OCI-LY7 (cell line): Measurements from ENCODE around the gene NKX2-8. TPM values are rescaled to one million over a fixed set of nuclear protein-coding genes. Genes with fewer than 3 reads are reported as not detected.

Source experiments
- BruUV-seq: library from RNA; stranded (reverse); fragments of 400-500 nt; replicated peaks from 2 replicates; lab custom pipeline; 2021; lab: Mats Ljungman, UMichigan
- CTCF ChIA-PET: fragments of 300-600 bp; sonication (Branson Sonifier 250); formaldehyde crosslinking; loops from one replicate; lab custom pipeline; 2022; ENCODE audit warnings: antibody characterized with exemption; ENCODE audit not compliant: unreplicated experiment; lab: Charles Lee
- POLR2A ChIA-PET: fragments of 300-600 bp; sonication (Branson Sonifier 250); formaldehyde crosslinking; loops from one replicate; lab custom pipeline; 2022; ENCODE audit warnings: antibody characterized with exemption; lab: Charles Lee
- DNase-seq: peaks from one replicate; pipeline ENCODE4 v3.0.0-alpha.2; 2015; ENCODE audit warnings: low spot score
- H2AFZ ChIP-seq: fragments of 200-600 bp; sonication (generic), shearing (Covaris generic); 2 replicates; pipeline ENCODE4 v1.6.1; 2014; ENCODE audit warnings: mild to moderate bottlenecking, antibody characterized with exemption, low read length, moderate library complexity
- H3K27ac ChIP-seq: fragments of 200-600 bp; sonication (generic); 2 replicates; pipeline ENCODE4 v1.5.1; 2014; ENCODE audit warnings: mixed run types, low read depth, mild to moderate bottlenecking, moderate library complexity, low read length, inconsistent platforms; ENCODE audit not compliant: poor library complexity, severe bottlenecking
- H3K36me3 ChIP-seq: fragments of 200-600 bp; sonication (generic); 2 replicates; pipeline ENCODE4 v1.6.1; 2014; ENCODE audit warnings: mild to moderate bottlenecking, antibody characterized with exemption, low read length, moderate library complexity, mixed read lengths; ENCODE audit not compliant: insufficient read depth
- H3K4me1 ChIP-seq: fragments of 200-600 bp; sonication (generic); 2 replicates; pipeline ENCODE4 v1.5.1; 2014; ENCODE audit warnings: mild to moderate bottlenecking, low read length; ENCODE audit not compliant: insufficient read depth, poor library complexity, severe bottlenecking
- H3K4me2 ChIP-seq: fragments of 200-600 bp; sonication (generic); 2 replicates; pipeline ENCODE4 v1.6.1; 2014; ENCODE audit warnings: mild to moderate bottlenecking, low read length
- H3K4me3 ChIP-seq: fragments of 200-600 bp; sonication (generic); 2 replicates; pipeline ENCODE4 v1.5.1; 2014; ENCODE audit warnings: mild to moderate bottlenecking, low read depth, low read length; ENCODE audit not compliant: poor library complexity, severe bottlenecking
- H3K79me2 ChIP-seq: fragments of 200-600 bp; sonication (generic); 2 replicates; pipeline ENCODE4 v1.6.1; 2016; ENCODE audit warnings: low read depth, mild to moderate bottlenecking, low read length, moderate library complexity, mixed read lengths; ENCODE audit not compliant: insufficient read depth
- H3K9me2 ChIP-seq: fragments of 200-600 bp; sonication (generic); 2 replicates; pipeline ENCODE4 v1.6.1; 2016; ENCODE audit warnings: mild to moderate bottlenecking, low read length, mixed read lengths; ENCODE audit not compliant: insufficient read depth
- H3K9me3 ChIP-seq: fragments of 200-600 bp; sonication (generic); 2 replicates; pipeline ENCODE4 v1.6.1; 2014; ENCODE audit warnings: mild to moderate bottlenecking, mixed run types, low read length, mixed read lengths
- H4K20me1 ChIP-seq: fragments of 200-600 bp; sonication (generic); 2 replicates; pipeline ENCODE4 v1.6.1; 2014; ENCODE audit warnings: mild to moderate bottlenecking, antibody characterized with exemption, low read length, moderate library complexity, mixed read lengths; ENCODE audit not compliant: insufficient read depth
- CTCF ChIP-seq: fragments of 200-600 bp; sonication (generic); conservative IDR thresholded peaks from 2 replicates; pipeline ENCODE4 v1.5.1; 2014; ENCODE audit warnings: mild to moderate bottlenecking, antibody characterized with exemption, low read length, moderate library complexity, mixed read lengths
- EZH2phosphoT487 ChIP-seq: fragments of 200-600 bp; sonication (generic); IDR thresholded peaks from 2 replicates; pipeline ENCODE4 v1.6.1; 2018; ENCODE audit warnings: low read depth, borderline replicate concordance, mild to moderate bottlenecking, mixed run types, antibody characterized with exemption, low read length, moderate library complexity, mixed read lengths
- intact Hi-C: fragments of 100-400 bp; cut with micrococcal nuclease; formaldehyde crosslinking; loops from one replicate; pipeline ENCODE4 v1.10.0; 2022; ENCODE audit not compliant: unreplicated experiment
- total RNA-seq, 2 experiments: library from RNA; depleted of rRNA in 1 of 2; stranded (reverse); fragments of >200 nt in 1 of 2; shearing (Covaris generic) in 1 of 2; gene quantifications; 2 replicates each; pipeline ENCODE4 v1.2.3, GENCODE V29; 2014 to 2022

Gene NKX2-8
- total RNA-seq, 2 experiments from 2014 or later = not detected

DNA sequence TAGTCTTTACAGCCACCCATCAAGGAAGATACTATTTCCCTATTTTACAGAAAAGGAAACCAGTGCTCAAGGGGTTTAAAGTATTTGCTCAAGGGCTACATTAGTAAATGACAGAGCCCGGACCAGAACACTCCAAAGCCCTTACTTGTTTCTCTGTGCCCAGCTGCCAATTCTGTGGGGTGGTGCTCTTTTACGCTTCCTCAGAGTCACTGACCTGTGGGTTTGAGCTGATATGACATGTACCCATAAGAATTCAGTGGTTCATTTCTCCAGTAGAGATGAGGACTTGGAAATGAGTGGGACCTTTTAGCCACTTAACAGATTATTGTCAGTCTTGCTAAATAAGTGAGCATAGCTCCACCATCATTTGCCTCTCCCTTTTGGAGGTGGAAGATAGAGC, 37.4 kb upstream of the NKX2-8 start:
- Histone ChIP-seq H3K27ac (no peak overlapping the region), H3K9me2 (no peaks in the 10 kb centered on the region), H3K4me2 (no peak overlapping the region), H3K9me3 (no peaks in the 10 kb centered on the region), H2AFZ (no peak overlapping the region), H4K20me1 (no peaks in the 10 kb centered on the region), H3K4me1 (no peaks in the 10 kb centered on the region), H3K4me3 (no peak overlapping the region), H3K79me2 (no peaks in the 10 kb centered on the region), H3K36me3 (no peaks in the 10 kb centered on the region)
- POLR2A ChIA-PET = interaction anchor here (0.6 kb wide), 1 partner anchor 547 kb away, joined by 3 read pairs; no protein-coding TSS in a partner anchor
- no peak for DNase-seq
- TF ChIP-seq CTCF = no peak
- TF ChIP-seq EZH2phosphoT487 = no peak
- CTCF ChIA-PET = no interaction called here
- intact Hi-C loops = no loop called here
- BruUV-seq = no TSS peak

- Histone ChIP-seq H3K9me3 (no peaks in the 10 kb centered on the region), H3K4me2 (no peak overlapping the region), H3K27ac (no peak overlapping the region), H3K36me3 (no peaks in the 10 kb centered on the region), H4K20me1 (no peaks in the 10 kb centered on the region), H3K4me3 (no peak overlapping the region), H3K9me2 (no peaks in the 10 kb centered on the region), H3K4me1 (no peaks in the 10 kb centered on the region), H2AFZ (no peak overlapping the region), H3K79me2 (no peaks in the 10 kb centered on the region)
- POLR2A ChIA-PET = interaction anchor here (0.7 kb wide), 1 partner anchor 20 kb away, joined by 3 read pairs; no protein-coding TSS in a partner anchor
- BruUV-seq = no TSS peak
- DNase-seq = no peak
- CTCF ChIA-PET = no interaction called here
- intact Hi-C loops = no loop called here
- TF ChIP-seq CTCF (no peak), EZH2phosphoT487 (no peak)
These were observed 36.7 kb upstream of the NKX2-8 start for GRCh38 chr14:36619131-36619530.

DNA sequence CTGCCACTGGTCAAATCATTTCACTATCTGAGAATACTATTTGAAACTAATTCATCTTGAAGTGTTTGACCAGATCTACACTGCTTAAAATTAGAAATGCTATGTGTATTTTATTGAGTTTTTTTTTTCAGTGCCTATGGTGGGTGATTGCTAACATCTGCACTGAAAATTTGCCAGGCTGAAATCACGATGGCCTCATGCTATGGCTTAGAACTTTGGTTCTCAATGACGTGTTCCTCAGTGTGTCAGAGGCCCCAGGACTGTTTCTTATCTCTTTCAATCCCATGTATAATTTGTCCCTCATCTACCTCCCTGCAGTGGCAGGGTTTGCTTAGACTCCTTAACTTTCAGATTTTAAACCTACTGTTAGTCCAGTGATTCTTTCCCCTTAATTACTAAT, 36.2 kb upstream of the NKX2-8 start:
- DNase-seq = no peak
- intact Hi-C loops = no loop called here
- Histone ChIP-seq H3K4me1 (no peaks in the 10 kb centered on the region), H3K4me2 (no peak overlapping the region), H4K20me1 (no peaks in the 10 kb centered on the region), H3K9me2 (no peaks in the 10 kb centered on the region), H2AFZ (no peak overlapping the region), H3K4me3 (no peak overlapping the region), H3K27ac (no peak overlapping the region), H3K79me2 (no peaks in the 10 kb centered on the region), H3K9me3 (no peaks in the 10 kb centered on the region), H3K36me3 (no peaks in the 10 kb centered on the region)
- ChIA-PET CTCF (interaction anchor here (0.7 kb wide), 1 partner anchor 62 kb away, joined by 3 read pairs; no protein-coding TSS in a partner anchor), POLR2A (interaction anchor here (0.7 kb wide), 1 partner anchor 19 kb away, joined by 3 read pairs; no protein-coding TSS in a partner anchor)
- no TSS peak for BruUV-seq
- TF ChIP-seq CTCF (no peak), EZH2phosphoT487 (no peak)
